ENCODE data around the gene IWS1. TPM values are rescaled to one million over a fixed set of nuclear protein-coding genes. Genes with fewer than 3 reads are reported as not detected.
A peak's percentile ranks its signal among the peaks of the same experiment; 100 is the strongest.
"Not testable (repeated sequence)": the region's sequence is repeated elsewhere in the genome, so short reads cannot be mapped to it uniquely, and the experiment has no call there.

IWS1 gene
- total RNA-seq = 10 to 100 TPM; 40.1 to 56.7 (median 46.8) TPM

GRCh38 chr2:127526132-127527000 is at the start of gene IWS1:
IWS1 (minus strand) TSS chr2:127526489; CDS start chr2:127526208, 281 bp downstream.
- in situ Hi-C loops (cut with MboI; ENCODE audit: low pct_unique_long_range_greater_than_20kb in 2 of 9, low sequenced_read_pairs in 9 of 9, unreplicated experiment in 9 of 9) = no loop called here
- Histone ChIP-seq H3K4me3 (peak within 1 kb of the TSS; percentile 86 to 99 (median 89)), H3K4me1 (replicated peaks in 1 of 2) (peaks cover 4 to 5% of the 10 kb centered on the region in 2 donors), H3K27ac (peak within 1 kb of the TSS; percentile 86 to 93)
- peak; percentile 84 to 97 (median 95) for ATAC-seq (replicated peaks in 6 of 8)
- WGBS, 10 experiments = 0 to 3% (median 0%) methylated on average over 3 to 27 of the region's 70 CpGs; no CpG with 5 or more reads in 1 of the 10 experiments

- no peak for ATAC-seq (replicated peaks in 6 of 8)
- WGBS, 10 experiments = 40 to 100% (median 63%) methylated on average over 1 to 9 of the region's 11 CpGs; no CpG with 5 or more reads in 2 of the 10 experiments
- Histone ChIP-seq H3K4me1 (replicated peaks in 1 of 2) (no peaks in the 10 kb centered on the region), H3K27ac (no peak overlapping the region), H3K4me3 (no peak overlapping the region)
- in situ Hi-C loops (cut with MboI; ENCODE audit: low pct_unique_long_range_greater_than_20kb in 2 of 9, low sequenced_read_pairs in 9 of 9, unreplicated experiment in 9 of 9) = no loop called here
Measured at GRCh38 chr2:127575941-127576432, 49.7 kb upstream of the IWS1 start.

DNA sequence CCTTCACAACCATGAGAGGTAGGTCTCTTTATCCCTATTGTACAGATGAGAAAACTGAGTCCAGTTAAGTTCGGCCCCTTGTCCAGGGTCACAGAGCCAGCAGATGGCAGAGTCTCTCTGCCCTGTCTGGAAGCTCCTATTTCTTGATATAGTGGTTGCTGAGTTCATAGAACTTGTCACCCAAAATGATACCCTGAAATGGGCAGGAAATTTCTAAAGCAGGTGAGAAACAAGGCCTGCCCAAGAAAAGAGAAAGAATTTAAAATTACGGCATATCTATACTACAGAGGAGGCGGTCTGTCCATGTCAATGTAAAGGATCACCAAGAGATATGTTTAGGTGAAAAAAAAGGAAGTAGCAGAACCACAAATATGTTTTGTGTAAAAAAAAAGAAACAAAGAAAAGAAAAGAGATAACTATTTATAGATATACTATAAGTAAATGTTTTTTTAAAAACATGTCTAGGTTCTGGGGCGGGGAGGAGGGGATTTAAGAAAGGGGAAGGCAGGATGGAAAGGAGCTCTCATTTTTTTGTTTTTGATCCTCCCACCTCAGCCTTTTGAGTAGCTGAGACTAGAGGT is 49.0 kb upstream of the IWS1 start:
- ATAC-seq (replicated peaks in 6 of 8) = no peak
- WGBS, 10 experiments = 82 to 100% (median 90%) methylated on average over 1 to 4 of the region's 4 CpGs
- H3K27ac ChIP-seq = no peak overlapping the region
- no peak overlapping the region for H3K4me3 ChIP-seq
- no peaks in the 10 kb centered on the region for H3K4me1 ChIP-seq (replicated peaks in 1 of 2)
- in situ Hi-C loops (cut with MboI; ENCODE audit: low pct_unique_long_range_greater_than_20kb in 2 of 9, low sequenced_read_pairs in 9 of 9, unreplicated experiment in 9 of 9) = no loop called here

DNA sequence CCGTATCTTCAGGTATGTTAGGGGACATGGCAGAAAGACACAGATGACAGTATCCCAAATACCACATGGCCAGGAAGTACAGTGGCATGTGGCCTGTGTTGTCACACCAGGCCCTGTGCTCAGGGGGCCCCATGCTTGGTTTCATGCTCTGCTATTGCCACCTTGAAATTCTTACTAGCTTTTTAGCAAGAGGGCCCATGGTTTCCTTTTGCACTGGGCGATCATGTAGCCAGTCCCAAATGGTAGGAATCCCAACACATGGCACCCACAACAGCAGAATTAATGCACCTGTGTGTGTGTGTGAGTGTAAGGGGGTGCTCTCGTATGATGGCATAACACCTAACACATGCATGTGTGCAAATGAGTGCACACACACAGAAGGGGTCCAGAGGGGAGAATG is 48.4 kb upstream of the IWS1 start:
- Histone ChIP-seq H3K4me1 (replicated peaks in 1 of 2) (no peaks in the 10 kb centered on the region), H3K4me3 (no peak overlapping the region), H3K27ac (no peak overlapping the region)
- in situ Hi-C loops (cut with MboI; ENCODE audit: low pct_unique_long_range_greater_than_20kb in 2 of 9, low sequenced_read_pairs in 9 of 9, unreplicated experiment in 9 of 9) = no loop called here
- 79 to 100% (median 88%) methylated on average over 1 to 3 of the region's 3 CpGs; no CpG with 5 or more reads in 5 of the 10 experiments for WGBS, 10 experiments
- no peak for ATAC-seq (replicated peaks in 6 of 8)

- Histone ChIP-seq H3K4me1 (replicated peaks in 1 of 2) (no peaks in the 10 kb centered on the region), H3K4me3 (no peak overlapping the region), H3K27ac (no peak overlapping the region)
- in situ Hi-C loops (cut with MboI; ENCODE audit: low pct_unique_long_range_greater_than_20kb in 2 of 9, low sequenced_read_pairs in 9 of 9, unreplicated experiment in 9 of 9) = no loop called here
- no peak for ATAC-seq (replicated peaks in 6 of 8)
- 85 to 100% (median 92%) methylated on average over 1 to 14 of the region's 17 CpGs; no CpG with 5 or more reads in 4 of the 10 experiments for WGBS, 10 experiments
Measured at GRCh38 chr2:127573771-127574170, 47.5 kb upstream of the IWS1 start.

DNA sequence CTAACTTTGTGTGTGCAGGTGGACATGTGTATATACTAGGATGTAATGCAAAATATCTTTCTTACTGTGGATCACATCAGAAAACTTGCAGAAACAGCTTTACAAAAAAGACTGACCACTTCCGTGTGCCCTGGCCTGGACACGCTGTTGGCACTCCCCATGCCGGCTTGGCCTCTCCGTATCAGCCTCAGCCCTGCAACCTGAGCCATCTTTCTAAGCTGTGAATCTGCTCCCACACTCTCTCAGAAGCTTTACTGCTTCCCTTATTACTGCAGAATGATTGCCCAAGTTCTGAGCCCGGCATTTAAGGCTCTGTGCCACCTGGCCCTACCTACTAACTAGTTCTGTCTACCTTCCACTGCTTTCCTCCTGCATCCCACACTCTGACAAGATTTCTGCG is 47.0 kb upstream of the IWS1 start:
- WGBS, 10 experiments = 20 to 100% (median 80%) methylated on average over 1 to 5 of the region's 6 CpGs; no CpG with 5 or more reads in 3 of the 10 experiments
- H3K4me3 ChIP-seq = no peak overlapping the region
- in situ Hi-C loops (cut with MboI; ENCODE audit: low pct_unique_long_range_greater_than_20kb in 2 of 9, low sequenced_read_pairs in 9 of 9, unreplicated experiment in 9 of 9) = no loop called here
- no peak overlapping the region for H3K27ac ChIP-seq
- ATAC-seq (replicated peaks in 6 of 8) = no peak
- H3K4me1 ChIP-seq (replicated peaks in 1 of 2) = no peaks in the 10 kb centered on the region

DNA sequence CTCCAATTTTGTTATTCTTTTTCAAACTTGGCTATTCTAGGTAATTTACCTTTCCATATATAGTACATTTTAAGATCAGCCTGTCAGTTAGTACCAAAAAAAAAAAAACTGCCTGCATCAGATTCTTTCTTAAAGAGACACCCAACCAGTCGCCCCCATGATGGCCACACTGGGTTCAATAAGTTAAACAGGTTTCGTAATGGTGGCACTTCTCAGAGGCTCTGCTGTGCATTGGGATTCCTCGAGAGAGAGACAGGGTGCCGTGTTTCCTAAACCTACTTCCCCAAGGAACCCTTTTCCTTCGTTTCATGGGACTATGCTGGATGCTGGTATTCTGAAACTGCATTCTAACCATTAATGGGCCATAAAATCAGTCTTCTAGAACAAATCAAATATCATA is 46.6 kb upstream of the IWS1 start:
- ATAC-seq (replicated peaks in 6 of 8) = no peak
- H3K27ac ChIP-seq = no peak overlapping the region
- H3K4me3 ChIP-seq = no peak overlapping the region
- in situ Hi-C loops (cut with MboI; ENCODE audit: low pct_unique_long_range_greater_than_20kb in 2 of 9, low sequenced_read_pairs in 9 of 9, unreplicated experiment in 9 of 9) = no loop called here
- H3K4me1 ChIP-seq (replicated peaks in 1 of 2) = no peaks in the 10 kb centered on the region
- 33 to 93% (median 77%) methylated on average over 1 to 5 of the region's 5 CpGs; no CpG with 5 or more reads in 2 of the 10 experiments for WGBS, 10 experiments

- in situ Hi-C loops (cut with MboI; ENCODE audit: low pct_unique_long_range_greater_than_20kb in 2 of 9, low sequenced_read_pairs in 9 of 9, unreplicated experiment in 9 of 9); H3K4me1 ChIP-seq (replicated peaks in 1 of 2); H3K4me3 ChIP-seq; ATAC-seq (replicated peaks in 6 of 8); H3K27ac ChIP-seq: not testable (repeated sequence)
- WGBS, 10 experiments = 60 to 100% (median 91%) methylated on average over 1 to 2 of the region's 2 CpGs; no CpG with 5 or more reads in 3 of the 10 experiments
Measured at GRCh38 chr2:127572352-127572751, 46.1 kb upstream of the IWS1 start.

DNA sequence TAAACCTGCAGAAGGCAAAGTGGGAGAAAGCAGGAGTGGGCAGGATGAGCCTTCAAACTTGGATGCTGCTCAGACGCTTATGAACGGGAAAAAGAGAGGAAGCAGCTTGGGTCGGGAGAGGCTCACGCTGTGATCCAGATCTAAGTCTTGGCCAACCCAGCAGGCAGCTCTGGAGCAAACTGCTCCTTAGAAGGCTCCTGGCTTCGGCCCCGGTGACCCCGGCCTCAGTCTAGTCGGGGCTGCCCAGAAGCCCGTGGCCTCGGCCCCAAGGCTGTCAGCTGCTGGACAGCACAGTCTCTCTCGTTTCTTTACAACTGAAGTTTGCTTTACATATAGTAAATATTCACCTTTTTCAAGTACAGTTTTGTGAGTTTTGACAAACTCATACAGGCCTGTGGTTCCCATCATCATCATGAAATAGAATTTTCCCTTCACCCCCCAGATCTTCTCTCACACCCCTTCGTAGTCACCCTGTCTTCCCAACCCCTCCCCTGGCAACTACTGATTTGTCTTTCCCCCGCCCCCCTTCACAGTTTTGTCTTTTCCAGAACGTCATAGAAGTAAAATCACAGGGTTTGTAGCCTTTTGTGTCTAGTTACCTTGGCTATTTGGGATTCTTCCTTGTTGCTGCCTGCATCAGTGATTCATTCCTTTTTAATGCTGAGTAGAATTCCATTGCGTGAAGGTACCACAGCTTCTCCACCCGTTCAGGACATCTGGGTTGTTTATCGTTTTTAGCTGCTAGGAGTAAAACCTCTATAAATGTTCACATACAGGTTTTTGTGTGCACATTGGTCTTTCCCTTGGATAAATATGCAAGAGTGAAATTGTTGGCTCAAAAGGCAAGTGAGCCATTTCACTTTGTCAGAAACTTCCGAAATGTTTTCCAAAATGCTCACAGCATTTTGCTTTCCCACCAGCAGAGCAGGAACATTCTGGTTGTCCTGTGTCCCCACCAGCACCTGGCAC is 44.3 kb upstream of the IWS1 start:
- ATAC-seq (replicated peaks in 6 of 8) = peak in 1 of 8 experiments; percentile 53
- 15 to 100% (median 61%) methylated on average over 1 to 11 of the region's 18 CpGs; no CpG with 5 or more reads in 1 of the 10 experiments for WGBS, 10 experiments

GRCh38 chr2:127569666-127570065 is 43.4 kb upstream of the IWS1 start:
- no peak for ATAC-seq (replicated peaks in 6 of 8)
- in situ Hi-C loops (cut with MboI; ENCODE audit: low pct_unique_long_range_greater_than_20kb in 2 of 9, low sequenced_read_pairs in 9 of 9, unreplicated experiment in 9 of 9) = no loop called here
- H3K27ac ChIP-seq = no peak overlapping the region
- H3K4me3 ChIP-seq = no peak overlapping the region
- no peaks in the 10 kb centered on the region for H3K4me1 ChIP-seq (replicated peaks in 1 of 2)
- WGBS, 10 experiments = 83 to 93% (median 87%) methylated on average over 3 to 5 of the region's 6 CpGs; no CpG with 5 or more reads in 7 of the 10 experiments

More for the DNA sequence above, 44.3 kb upstream of the IWS1 start:
- Histone ChIP-seq H3K27ac (no peak overlapping the region), H3K4me1 (replicated peaks in 1 of 2) (no peaks in the 10 kb centered on the region), H3K4me3 (no peak overlapping the region)
- in situ Hi-C loops (cut with MboI; ENCODE audit: low pct_unique_long_range_greater_than_20kb in 2 of 9, low sequenced_read_pairs in 9 of 9, unreplicated experiment in 9 of 9) = no loop called here

DNA sequence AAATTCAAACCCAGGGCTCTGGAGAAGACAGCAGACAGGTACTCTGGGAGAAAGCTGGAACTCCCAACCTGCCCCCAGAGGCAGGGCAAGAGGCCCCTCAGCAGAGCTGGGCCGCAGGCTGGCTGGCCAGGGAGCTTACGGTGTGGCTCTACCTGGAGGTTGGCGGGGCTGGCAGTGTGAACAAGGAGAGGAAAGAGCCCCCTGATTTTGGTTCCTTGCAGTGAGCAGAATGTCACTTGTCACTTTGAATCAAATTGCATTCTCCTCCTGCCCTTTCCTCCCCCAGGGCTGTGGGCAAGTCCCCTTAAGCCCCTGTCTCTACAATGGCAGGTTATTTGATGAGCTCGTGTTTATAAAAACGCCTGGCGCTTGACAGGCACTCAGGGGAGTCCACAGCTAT is 41.8 kb upstream of the IWS1 start:
- Histone ChIP-seq H3K4me3 (no peak overlapping the region), H3K4me1 (replicated peaks in 1 of 2) (no peaks in the 10 kb centered on the region), H3K27ac (no peak overlapping the region)
- in situ Hi-C loops (cut with MboI; ENCODE audit: low pct_unique_long_range_greater_than_20kb in 2 of 9, low sequenced_read_pairs in 9 of 9, unreplicated experiment in 9 of 9) = no loop called here
- WGBS, 10 experiments = 44 to 100% (median 61%) methylated on average over 3 of the region's 6 CpGs; no CpG with 5 or more reads in 7 of the 10 experiments
- ATAC-seq (replicated peaks in 6 of 8) = no peak

- Histone ChIP-seq H3K4me3 (no peak overlapping the region), H3K4me1 (replicated peaks in 1 of 2) (no peaks in the 10 kb centered on the region), H3K27ac (no peak overlapping the region)
- WGBS, 10 experiments = 17 to 93% (median 55%) methylated on average over 1 to 3 of the region's 5 CpGs; no CpG with 5 or more reads in 2 of the 10 experiments
- no peak for ATAC-seq (replicated peaks in 6 of 8)
- in situ Hi-C loops (cut with MboI; ENCODE audit: low pct_unique_long_range_greater_than_20kb in 2 of 9, low sequenced_read_pairs in 9 of 9, unreplicated experiment in 9 of 9) = no loop called here
Measured at GRCh38 chr2:127567351-127567854, 41.1 kb upstream of the IWS1 start.
